ENCODE data around the gene PDE2A. TPM values are rescaled to one million over a fixed set of nuclear protein-coding genes. Genes with fewer than 3 reads are reported as not detected.
A peak's percentile ranks its signal among the peaks of the same experiment; 100 is the strongest.

The PDE2A gene
- total and polyA plus RNA-seq, 10 of the 15 experiments (the other 5 are each of a cell fraction or from before 2014, with no cell fraction given), result 0.06 to 0.15 (median 0.11) TPM; not detected in 6

DNA sequence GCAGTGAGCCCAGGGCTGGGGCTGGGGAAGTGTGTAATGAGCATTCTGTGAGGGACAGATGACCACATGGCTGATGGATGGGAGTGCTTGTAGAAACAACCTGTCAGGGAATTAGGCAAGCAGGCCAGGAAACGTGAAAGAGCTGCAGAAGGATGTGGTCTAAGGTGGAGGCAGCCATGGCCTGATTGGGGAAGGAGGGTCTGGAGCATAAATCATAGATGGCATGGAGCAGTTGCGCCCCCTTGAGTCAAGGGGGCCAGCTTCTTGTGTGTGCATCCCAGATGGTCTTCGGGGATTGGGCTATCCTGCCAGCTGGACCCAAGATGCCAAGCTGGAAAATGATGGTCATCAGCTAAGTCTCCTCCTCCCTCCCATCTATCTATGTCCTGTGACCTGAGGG lies 120.5 kb downstream of the PDE2A start:
- CTCF ChIA-PET, result interaction anchor here (0.6 to 6.0 kb wide), 10 partner anchors 10 to 967 kb away, joined by 3 to 47 read pairs (median 4); no protein-coding TSS in a partner anchor
- SMC1A ChIA-PET (ENCODE audit: uncharacterized antibody, unreplicated experiment), result interaction anchor here (0.7 to 3.0 kb wide), 5 partner anchors 9 to 82 kb away, joined by 3 to 17 read pairs (median 3); no protein-coding TSS in a partner anchor
- BruUV-seq (replicated peaks), result no TSS peak
- RAD21 ChIA-PET (ENCODE audit: unreplicated experiment), result interaction anchor here (1.5 to 1.8 kb wide), 3 partner anchors 72 to 83 kb away, joined by 3 to 15 read pairs (median 4); no protein-coding TSS in a partner anchor
- H4K20me1 ChIP-seq (ENCODE audit: control insufficient read depth, insufficient read depth), result no peaks in the 10 kb centered on the region
- H3K36me3 ChIP-seq (ENCODE audit: control insufficient read depth in 2 of 2, insufficient read depth in 2 of 2, low read length in 1 of 2), result no peaks in the 10 kb centered on the region
- TF ChIP-seq, protein P1, sequence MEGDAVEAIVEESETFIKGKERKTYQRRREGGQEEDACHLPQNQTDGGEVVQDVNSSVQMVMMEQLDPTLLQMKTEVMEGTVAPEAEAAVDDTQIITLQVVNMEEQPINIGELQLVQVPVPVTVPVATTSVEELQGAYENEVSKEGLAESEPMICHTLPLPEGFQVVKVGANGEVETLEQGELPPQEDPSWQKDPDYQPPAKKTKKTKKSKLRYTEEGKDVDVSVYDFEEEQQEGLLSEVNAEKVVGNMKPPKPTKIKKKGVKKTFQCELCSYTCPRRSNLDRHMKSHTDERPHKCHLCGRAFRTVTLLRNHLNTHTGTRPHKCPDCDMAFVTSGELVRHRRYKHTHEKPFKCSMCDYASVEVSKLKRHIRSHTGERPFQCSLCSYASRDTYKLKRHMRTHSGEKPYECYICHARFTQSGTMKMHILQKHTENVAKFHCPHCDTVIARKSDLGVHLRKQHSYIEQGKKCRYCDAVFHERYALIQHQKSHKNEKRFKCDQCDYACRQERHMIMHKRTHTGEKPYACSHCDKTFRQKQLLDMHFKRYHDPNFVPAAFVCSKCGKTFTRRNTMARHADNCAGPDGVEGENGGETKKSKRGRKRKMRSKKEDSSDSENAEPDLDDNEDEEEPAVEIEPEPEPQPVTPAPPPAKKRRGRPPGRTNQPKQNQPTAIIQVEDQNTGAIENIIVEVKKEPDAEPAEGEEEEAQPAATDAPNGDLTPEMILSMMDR (IDR thresholded peaks at IDR 0.05 in 2 of 3, conservative IDR thresholded peaks at IDR 0.05 in 1 of 3; ENCODE audit: control insufficient read depth in 2 of 3, extremely low read depth in 1 of 3, insufficient read depth in 1 of 3, low read depth in 3 of 3, low read length in 3 of 3), result peak; percentile 34 to 46 (median 39); a peak in 5 of 6 replicates
- peak; percentile 43 for TF ChIP-seq RAD21 (IDR thresholded peaks at IDR 0.05; ENCODE audit: insufficient read depth, low read depth, low read length)
- TF ChIP-seq SP1 (IDR thresholded peaks at IDR 0.05; ENCODE audit: low read depth, low read length), result no peak
- TF ChIP-seq NRF1 (conservative IDR thresholded peaks at IDR 0.05; ENCODE audit: low read depth, low read length), result no peak
- TF ChIP-seq SMC3 (IDR thresholded peaks at IDR 0.05; ENCODE audit: borderline replicate concordance, low read length), result peak; percentile 36; the same call in 1 of the 2 replicates
- no peak for TF ChIP-seq STAT3 (IDR thresholded peaks at IDR 0.05; ENCODE audit: low read depth, low read length)
- H3K27ac ChIP-seq (ENCODE audit: control insufficient read depth, insufficient read depth), result no peak overlapping the region
- 15% methylated on average over 3 of the region's 3 CpGs for WGBS (ENCODE audit: insufficient coverage, insufficient replicate concordance, low lambda C conversion rate, missing lambda C conversion rate)
- H2AFZ ChIP-seq (ENCODE audit: control insufficient read depth, low read depth, low read length), result no peak overlapping the region
- POLR2A ChIA-PET, result no interaction called here
- no peaks in the 10 kb centered on the region for H3K79me2 ChIP-seq (ENCODE audit: control insufficient read depth, insufficient read depth, low read length)
- no peak overlapping the region for H3K4me2 ChIP-seq (ENCODE audit: control insufficient read depth, insufficient read depth)
- in situ Hi-C loops (cut with MboI), result no loop called here
- DNase-seq (ENCODE audit: low read depth, low spot score) (no peak), FAIRE-seq (no peak), ATAC-seq (peak; percentile 62)
- intact Hi-C loops (cut with micrococcal nuclease; ENCODE audit: unreplicated experiment), result loop anchor here (1.0 kb wide), 1 partner anchor 71 kb away; no protein-coding TSS in a partner anchor
- H3K9ac ChIP-seq (ENCODE audit: control insufficient read depth, insufficient read depth, low read length), result no peak overlapping the region
- no peaks in the 10 kb centered on the region for H3K4me1 ChIP-seq (ENCODE audit: control insufficient read depth, insufficient read depth, low read length)
- peaks cover 0 to 3% of the 10 kb centered on the region in 2 experiments; a peak in 1 of 4 replicates for H3K27me3 ChIP-seq (replicated peaks in 1 of 2; ENCODE audit: control insufficient read depth in 2 of 2, insufficient read depth in 2 of 2, low read length in 1 of 2)
- H3K4me3 ChIP-seq, result no peak overlapping the region
- no peaks in the 10 kb centered on the region for H3K9me3 ChIP-seq (replicated peaks; ENCODE audit: control insufficient read depth, insufficient read depth, low read length)
